GM08714 (cell line): ENCODE results near the gene GSG1L.
"Not testable (repeated sequence)": the region's sequence is repeated elsewhere in the genome, so short reads cannot be mapped to it uniquely, and the experiment has no call there.

Experiments used
- H3K4me3 ChIP-seq: fragments of 200-500 bp; sonication (Bioruptor generic); 2 replicates; pipeline ENCODE4 v1.5.1; 2014; ENCODE audit warnings: mild to moderate bottlenecking, low read length, inconsistent platforms
- ZNF274 ChIP-seq: IDR thresholded peaks from 2 replicates; pipeline ENCODE4 v1.6.1; 2012; ENCODE audit warnings: mild to moderate bottlenecking, low read depth, low read length

The GSG1L gene

GRCh38 chr16:27899736-27900135 lies 163.8 kb downstream of the GSG1L start:
- no peak for TF ChIP-seq ZNF274
- H3K4me3 ChIP-seq = no peak overlapping the region

- H3K4me3 ChIP-seq = no peak overlapping the region
- TF ChIP-seq ZNF274 = no peak
Observed at GRCh38 chr16:27894386-27894785, 169.1 kb downstream of the GSG1L start.

- no peak overlapping the region for H3K4me3 ChIP-seq
- no peak for TF ChIP-seq ZNF274
Observed at GRCh38 chr16:27892879-27893278, 170.6 kb downstream of the GSG1L start.

GRCh38 chr16:27890866-27891265 lies 172.6 kb downstream of the GSG1L start:
- H3K4me3 ChIP-seq = no peak overlapping the region
- no peak for TF ChIP-seq ZNF274

- TF ChIP-seq ZNF274 = no peak
- H3K4me3 ChIP-seq = no peak overlapping the region
Observed at GRCh38 chr16:27890006-27890405, 173.5 kb downstream of the GSG1L start.

- no peak for TF ChIP-seq ZNF274
- H3K4me3 ChIP-seq = no peak overlapping the region
Observed at GRCh38 chr16:27883576-27883975, 179.9 kb downstream of the GSG1L start.

GRCh38 chr16:27880287-27880686 lies 183.2 kb downstream of the GSG1L start:
- no peak overlapping the region for H3K4me3 ChIP-seq
- no peak for TF ChIP-seq ZNF274

- TF ChIP-seq ZNF274 = no peak
Observed at GRCh38 chr16:27879601-27880247, 183.8 kb downstream of the GSG1L start.

GRCh38 chr16:27872627-27873026 lies 190.9 kb downstream of the GSG1L start:
- not testable (repeated sequence) for H3K4me3 ChIP-seq

More at GRCh38 chr16:27879601-27880247, 183.8 kb downstream of the GSG1L start:
- H3K4me3 ChIP-seq = no peak overlapping the region

GRCh38 chr16:27870116-27870798 lies 193.3 kb downstream of the GSG1L start:
- no peak overlapping the region for H3K4me3 ChIP-seq
- TF ChIP-seq ZNF274 = no peak

- no peak overlapping the region for H3K4me3 ChIP-seq
- TF ChIP-seq ZNF274 = no peak
Observed at GRCh38 chr16:27869411-27869810, 194.1 kb downstream of the GSG1L start.

GRCh38 chr16:27868180-27868579 lies 195.3 kb downstream of the GSG1L start:
- no peak overlapping the region for H3K4me3 ChIP-seq
- no peak for TF ChIP-seq ZNF274

GRCh38 chr16:27867122-27868110 lies 196.1 kb downstream of the GSG1L start:
- TF ChIP-seq ZNF274 = no peak
- no peak overlapping the region for H3K4me3 ChIP-seq

GRCh38 chr16:27863377-27863776 lies 200.1 kb downstream of the GSG1L start:
- no peak for TF ChIP-seq ZNF274
- H3K4me3 ChIP-seq = no peak overlapping the region
